Renal pelvis (tissue), 4 donors: Measurements from ENCODE around the gene TCEA2. TPM values are rescaled to one million over a fixed set of nuclear protein-coding genes. Genes with fewer than 3 reads are reported as not detected.

Experiments used
- DNase-seq: peaks from one replicate; pipeline ENCODE4 v3.0.0-alpha.2; 2013
- polyA plus RNA-seq, 3 donors: library from polyadenylated mRNA; unstranded; fragments of 120-200 nt; gene quantifications; one replicate each; pipeline ENCODE4 v1.2.1, GENCODE V29; 2013; ENCODE audit not compliant: insufficient read length in 3 of 3

The TCEA2 gene
- polyA plus RNA-seq, 3 donors, result 88.2 to 97.1 (median 93.6) TPM

DNA sequence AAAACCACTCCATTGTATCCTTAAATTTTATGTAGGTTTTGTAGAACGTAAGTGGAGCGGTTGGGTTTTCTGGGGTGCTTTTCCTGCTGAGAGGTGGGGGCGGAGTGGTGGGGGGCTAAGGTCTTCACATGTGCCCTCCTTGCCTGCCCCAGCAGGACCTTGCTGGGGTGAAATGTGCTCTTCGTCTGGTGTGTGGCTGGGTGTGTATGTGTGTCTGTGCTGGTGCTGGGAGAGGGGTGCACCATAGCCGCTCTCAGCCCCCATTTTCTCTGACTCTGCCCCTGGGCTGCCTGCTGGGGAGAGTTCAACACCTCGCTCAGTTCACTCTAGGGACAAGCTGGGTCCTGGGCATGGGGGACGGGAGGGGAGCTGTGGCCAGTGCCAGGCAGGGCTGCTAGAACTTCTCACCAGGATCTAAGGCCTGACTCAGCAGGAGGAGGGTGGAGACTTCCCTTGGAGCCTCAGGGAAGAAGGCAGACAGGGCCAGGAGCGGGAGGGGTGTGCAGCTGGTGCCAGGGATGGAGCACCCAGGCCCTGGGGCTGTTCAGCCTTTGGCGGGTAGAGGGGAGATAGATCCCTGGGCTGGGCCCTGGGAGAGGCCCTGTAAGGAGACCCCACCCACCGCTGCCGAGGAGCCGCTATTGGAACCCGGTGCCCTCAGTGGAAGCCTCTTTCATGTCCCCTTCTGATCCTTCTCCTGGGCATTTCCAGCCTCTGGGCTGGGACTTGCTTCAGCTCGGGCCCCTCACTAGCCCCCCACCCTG, 18.3 kb upstream of the TCEA2 start:
- DNase-seq, result no peak

DNA sequence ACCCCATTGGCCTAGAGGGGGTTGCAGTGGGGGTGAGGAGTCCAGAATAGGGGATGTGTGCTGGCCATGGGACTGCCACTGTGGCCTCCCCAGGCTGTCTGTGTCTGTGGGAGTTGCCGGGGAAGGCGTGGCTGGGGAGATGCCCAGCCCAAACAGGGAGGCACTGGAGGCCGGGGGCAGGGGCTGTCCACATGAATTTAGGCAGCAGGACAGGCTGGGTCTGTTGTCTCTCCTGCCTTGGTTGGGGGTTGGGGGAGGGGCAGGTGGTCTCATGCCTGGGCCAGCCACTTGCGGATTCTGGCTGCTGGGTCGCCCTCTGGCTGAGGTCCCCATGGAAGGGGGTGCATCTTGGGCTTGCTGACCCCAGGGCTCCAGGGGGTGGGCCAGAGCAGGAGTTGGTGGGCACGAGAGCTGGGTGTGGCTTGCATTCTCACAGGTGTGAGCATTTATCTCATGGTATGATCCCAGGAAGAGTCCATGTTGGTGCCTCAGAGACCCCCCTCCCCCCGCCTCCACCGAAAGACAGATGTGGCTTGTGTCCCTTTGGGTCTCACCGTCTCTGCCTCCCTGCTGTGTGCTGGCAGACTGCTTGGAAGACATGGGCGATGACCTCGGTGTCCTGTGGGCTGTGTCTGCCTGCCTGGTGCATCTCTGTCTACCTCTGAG, 17.5 kb upstream of the TCEA2 start:
- DNase-seq, result no peak

DNA sequence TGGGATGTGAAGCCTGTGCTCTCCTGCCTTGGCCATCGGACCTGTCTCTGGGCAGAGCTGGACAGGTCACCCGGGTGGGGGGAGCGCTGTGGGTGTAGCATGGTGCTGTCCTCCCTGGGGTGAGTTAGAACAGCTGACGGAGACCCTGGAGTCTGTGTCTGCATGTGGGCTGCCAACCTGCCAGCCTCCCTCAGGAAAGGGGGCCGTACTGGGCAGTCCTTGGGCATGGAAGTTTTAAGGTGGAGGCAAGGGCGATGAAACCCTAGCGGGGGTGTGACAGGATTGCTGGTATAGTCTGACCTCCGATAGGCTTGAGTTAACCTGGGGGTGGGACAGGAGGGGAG, 16.0 kb upstream of the TCEA2 start:
- DNase-seq, result no peak

DNA sequence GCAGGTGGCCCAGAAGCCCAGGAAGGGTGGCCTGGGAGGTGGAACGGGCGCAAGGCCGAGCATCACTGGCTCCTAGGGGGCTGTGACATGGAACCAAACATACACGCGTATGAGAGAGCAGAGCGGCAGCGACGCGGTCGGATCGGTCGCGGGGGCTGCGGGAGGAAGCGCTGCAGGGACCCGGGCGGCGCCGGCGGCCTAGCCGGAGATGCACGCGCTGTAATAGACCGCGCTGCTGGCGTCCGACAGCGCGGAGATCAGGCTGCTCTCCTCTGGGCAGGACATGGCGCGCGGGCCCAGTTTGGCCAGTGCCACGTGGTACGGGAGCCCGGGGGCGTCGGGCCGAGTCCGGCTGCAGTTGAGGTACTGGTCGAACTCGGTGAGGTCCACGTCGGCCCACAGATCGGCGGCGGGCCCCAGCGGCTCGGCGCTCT, 15.0 kb upstream of the TCEA2 start:
- DNase-seq, result no peak

DNA sequence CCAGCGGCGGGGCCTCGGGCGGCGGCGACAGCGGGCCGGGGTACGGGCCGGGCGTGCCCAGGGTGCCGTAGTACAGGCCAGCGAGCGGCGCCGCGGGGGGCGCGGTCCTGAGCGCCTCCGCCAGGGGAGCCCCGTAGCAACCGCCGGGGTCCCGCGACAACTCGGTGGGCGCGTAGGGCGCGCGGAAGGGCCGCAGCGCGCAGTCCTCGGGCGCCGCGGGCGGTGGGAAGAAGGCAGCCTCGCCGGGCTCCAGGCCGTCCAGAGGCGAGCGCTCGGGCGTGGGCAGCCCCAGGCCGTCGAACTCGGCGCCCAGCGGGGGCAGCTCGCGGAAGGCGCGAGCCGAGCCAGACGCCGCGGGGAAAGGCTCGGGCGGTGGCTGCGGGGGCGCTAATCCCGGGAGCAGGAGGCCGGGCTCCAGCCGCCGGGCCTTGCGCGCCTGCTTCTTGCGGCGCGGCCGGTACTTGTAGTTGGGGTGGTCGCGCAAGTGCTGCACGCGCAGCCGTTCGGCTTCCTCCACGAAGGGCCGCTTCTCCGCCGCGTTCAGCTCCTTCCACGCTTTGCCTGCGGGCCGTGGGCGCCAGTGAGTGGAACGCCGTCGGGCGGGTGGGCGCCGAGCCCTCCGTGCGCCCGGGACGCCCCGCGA, 14.5 kb upstream of the TCEA2 start:
- no peak for DNase-seq

DNA sequence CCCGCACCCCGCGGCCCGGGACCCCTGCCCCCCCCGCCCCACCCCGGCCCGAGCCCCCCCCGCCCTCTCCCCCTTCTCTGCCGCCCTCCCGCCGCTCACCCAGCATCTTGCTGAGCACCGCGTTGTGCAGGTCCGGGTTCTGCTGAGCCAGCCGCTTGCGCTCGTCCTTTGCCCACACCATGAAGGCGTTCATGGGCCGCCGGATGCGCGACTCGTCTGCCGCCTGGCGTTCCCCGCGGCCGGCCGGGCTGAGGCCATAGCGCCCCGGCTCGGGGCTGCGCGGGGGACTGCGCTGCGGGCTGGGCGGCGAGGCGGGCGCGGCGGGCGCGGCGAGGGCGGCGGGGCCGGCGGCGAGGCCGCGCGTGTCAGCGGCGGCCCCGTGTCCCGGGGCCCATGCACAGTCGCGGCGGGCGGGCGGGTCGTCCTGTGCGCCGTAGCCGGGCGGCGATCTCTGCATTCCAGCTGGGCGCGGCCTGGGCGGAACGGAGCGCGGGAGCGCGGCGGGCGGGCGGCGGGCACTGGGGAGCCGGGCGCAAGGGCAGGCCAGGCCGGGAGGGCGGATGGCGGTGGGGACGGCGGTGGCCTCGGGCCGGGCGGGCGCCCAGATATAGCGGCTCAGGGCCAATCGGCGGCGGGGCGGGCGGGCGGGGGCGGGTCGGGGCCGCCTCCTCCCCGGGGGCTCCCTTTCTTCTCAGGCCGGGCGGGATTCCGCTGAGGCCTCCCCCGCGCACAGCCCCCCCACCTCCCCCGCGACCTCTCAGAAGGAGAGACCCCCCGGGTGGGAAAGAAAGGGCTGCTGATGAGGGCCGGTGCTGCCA, 13.7 kb upstream of the TCEA2 start, which contains the start of gene SOX18:
TSS of gene SOX18 (minus strand) at position 580 of the 818 bp plus-strand sequence. CDS start at position 457, 123 bp downstream.
- DNase-seq, result no peak

DNA sequence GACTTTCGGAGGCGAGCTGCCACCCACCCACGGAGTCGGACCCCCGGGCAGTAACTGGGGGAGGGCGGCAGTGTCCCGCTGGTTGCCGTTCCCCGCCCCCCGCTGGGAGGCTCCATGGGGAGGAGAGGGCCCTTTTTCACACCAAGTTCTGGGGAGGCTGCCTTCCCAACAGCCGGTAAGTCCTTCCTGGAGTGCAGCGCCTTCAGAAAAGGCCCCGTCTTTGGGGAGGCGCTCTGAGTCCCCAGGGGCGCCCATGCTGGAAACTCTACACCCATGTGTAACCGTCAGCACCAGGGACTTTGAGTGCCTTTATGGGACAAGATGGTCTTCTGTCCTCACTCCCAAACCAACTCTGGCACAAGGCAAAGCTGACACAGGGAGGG, 13.1 kb upstream of the TCEA2 start:
- no peak for DNase-seq

DNA sequence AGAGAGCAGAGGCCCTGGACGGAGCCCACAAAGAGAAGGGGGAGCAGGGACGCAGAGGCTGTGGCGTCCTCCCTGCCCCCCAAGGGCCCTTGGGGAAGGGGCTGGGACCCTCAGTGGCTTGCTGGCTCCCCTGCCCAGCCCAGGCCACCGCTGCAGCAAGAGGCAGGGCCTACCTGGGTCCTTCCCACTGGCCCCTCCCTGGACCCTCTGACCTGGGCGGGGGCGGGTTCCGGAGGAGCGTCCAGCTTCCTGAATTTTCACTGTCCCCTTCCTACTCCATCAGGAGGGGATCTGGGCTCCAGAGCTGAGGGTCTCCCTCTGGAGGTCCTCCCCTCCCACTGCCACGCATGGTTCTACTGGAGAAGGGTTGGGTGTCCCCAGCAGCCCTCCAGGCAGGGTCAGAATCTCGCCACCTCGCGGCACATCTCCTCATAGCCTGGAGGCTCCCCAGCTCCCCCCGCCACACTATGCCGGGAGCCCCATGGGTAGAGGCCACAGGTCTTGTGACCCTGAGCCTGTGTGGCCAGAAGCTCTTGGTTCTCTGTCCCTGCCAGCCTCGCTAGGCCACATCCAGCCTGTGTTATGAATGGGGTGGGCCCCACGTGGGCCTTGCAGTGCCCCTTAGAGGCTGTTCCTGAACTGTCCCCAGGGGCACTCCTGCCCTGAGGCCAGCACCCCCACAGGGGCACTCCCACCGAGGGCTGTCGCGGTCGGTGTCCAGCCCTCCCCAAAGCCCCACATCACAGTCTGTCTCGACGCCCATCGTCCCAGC, 12.6 kb upstream of the TCEA2 start:
- DNase-seq, result no peak

DNA sequence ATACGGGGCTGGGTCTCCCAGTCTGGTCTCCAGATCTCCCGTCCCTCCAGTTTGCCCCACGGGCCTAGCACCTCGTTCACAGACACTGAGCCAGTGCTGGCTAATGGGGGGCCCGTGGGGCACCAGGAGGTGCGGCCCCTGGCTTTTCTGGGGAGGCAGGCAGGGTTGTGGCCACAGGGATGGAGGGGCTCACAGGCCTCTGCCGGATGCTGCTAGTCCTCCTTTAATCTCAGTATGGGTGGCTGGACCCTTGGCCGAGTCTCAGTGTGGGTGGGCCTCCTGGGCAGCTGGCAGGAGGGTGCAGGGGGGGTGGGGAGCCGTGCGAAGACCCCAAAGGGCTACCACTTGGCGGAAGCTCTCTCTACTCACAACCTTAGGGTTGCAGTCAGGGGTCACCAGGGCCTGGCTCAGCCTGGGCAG, 12.0 kb upstream of the TCEA2 start:
- no peak for DNase-seq

DNA sequence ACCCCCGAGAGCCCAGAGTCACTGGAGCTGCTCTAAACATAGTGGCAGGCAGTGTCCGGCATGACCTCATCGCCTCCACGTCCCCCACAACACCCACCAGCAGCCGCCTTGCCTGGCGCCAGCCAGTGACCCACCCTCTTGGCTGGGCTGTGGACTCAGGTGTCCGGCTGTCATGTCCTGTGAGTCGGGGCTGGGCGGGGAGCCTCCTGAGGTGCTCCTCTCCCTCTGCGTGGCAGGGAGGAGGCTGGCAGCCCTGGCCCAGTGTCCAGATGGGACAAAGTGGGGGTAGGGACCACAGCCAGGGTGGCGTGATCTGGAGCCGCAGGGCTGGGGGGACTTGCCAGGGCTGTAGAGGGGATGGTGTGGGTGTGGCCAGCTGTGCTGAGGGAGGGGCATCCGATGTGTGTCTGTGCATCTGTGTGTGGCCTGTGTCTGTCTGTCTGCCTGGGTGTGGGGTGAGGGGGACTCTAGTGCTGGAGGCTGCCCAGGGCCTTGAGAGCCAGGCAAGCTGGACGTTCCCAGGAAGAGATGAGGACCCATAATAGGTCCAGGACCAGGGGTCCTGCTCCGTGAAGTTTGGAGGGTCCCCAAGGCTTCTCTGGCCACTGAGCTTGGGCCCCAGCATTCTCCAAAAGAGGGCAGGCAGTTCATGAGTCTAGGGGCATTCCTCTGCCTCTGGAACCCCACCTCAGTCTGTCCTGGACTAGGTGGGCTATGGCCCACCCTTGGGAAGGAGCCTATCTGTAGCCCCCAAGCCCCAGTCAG, 11.3 kb upstream of the TCEA2 start:
- no peak for DNase-seq

DNA sequence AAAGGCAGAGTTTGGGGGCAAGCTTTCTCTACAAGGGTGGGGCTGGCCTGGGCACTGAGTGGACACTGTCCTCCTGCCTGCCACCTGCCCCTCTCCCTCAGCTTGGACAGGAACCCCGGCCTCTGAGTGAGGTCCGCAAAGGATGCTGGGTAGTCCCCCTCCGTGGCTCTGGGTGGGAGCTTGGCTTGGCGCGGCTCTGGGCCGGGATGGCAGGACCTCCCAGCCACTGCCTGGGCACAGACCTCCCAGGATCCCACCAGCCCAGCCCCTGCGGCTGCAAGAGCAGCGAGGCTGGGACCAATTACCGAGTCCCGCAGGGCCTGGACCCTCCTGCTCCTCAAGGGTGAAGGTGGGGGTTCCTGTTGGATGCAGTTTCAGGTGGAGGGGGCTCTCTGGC, 10.7 kb upstream of the TCEA2 start:
- DNase-seq, result no peak

DNA sequence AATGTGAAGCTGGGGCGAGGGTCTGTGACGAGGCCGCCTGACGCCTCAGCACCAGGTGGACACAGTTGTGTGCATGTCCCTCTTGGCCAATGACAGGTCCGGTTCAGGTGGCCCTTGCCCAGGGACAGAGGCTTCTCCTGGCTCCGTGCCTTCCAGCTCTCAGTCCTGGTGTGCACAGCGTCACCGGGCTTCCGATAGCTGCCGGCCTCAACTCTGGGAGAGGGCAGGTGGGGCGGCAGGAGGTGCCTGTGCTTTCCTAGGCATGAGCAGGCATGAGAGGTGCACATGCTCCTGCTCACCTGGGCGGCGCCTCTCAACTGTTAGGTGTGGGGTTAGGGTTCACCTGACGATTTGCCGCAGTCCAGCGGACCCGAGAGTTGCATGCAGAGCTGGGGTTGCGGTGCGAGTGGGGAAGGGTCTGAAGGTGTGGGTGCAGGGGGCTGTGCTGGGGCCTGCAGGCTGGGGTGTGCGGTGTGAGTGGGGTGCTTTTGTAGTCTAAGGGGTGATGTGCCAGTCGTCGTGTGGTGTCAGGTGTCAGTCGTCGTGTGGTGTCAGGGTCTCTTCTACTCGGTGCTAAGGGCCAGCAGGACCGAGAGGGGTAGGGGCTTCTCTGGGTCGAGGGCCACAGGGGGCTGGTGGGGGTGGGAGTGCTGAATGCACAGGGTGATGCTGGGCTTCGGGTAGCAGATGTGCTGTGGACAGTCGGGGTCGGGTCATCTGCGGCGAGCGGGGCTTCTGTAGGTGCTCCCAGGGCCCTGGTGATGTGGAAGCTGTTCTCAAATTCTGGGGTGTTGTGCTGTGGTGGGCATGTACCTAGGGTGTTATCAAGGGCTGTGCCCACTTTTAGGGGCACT, 9.8 kb upstream of the TCEA2 start:
- DNase-seq, result no peak

DNA sequence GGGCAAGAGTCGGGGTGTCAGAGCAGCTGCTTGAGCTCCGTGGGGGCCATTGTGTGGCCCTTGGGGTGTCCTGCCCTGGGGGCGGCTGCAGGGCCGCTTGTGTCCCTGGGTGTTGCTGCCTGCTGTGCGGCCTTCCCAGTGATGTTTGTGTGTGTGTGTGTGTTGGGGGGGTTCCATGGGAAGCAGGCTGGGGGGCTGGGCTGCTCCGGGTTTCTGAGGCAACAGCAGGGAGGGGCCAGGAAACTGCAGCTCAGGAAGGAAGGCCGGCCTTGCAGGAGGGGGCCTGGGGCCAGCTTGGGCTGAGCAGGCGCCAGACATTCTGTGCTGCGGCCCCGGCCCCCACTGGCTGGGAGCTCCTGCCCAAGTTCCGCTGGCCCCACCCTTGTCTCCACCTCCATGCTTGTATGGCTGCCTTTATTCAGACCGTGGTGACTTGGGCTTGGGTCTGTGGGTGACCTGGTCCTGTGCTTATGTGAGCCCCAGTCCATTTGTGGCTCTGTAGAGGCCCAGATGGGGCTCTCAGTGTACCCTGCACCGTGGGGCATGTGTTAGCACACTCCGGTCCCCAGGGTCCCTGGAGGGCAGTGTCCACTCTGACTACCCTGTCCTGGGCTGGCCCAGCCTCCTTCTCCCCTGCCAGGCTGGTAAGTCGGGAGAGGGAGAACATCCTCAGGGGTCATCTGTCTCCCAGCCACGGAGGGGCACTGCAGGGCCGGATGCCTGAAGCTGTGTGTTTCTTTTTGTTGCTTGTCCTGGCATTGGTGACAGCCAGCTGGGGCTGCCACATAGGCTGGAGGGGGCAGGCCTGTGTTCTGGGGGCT, 8.9 kb upstream of the TCEA2 start:
- DNase-seq, result no peak

DNA sequence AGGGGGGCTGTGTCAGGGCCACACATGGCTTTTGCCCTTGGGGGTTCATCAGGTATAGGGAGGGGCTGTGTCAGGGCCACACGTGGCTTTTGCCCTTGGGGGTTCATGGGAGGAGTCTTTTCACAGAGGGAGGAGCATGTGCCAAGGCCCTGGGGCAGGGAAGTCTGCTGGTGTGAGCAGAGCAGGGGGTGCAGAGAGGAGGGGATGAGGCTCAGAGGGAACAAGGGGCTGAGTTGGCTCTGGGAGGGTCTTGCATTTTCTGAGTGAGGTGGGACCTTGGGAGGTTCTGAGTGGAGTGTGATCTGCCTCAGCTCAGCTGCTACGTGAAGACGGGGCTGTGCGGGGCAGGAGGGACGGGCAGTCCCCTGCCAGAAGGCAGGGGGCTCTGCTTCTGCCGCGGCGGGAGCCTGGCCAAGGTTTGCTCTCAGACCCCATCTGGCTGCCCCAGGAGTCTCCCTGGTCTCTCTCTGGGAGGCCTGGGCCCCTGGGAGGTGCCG, 7.6 kb upstream of the TCEA2 start:
- DNase-seq, result no peak

DNA sequence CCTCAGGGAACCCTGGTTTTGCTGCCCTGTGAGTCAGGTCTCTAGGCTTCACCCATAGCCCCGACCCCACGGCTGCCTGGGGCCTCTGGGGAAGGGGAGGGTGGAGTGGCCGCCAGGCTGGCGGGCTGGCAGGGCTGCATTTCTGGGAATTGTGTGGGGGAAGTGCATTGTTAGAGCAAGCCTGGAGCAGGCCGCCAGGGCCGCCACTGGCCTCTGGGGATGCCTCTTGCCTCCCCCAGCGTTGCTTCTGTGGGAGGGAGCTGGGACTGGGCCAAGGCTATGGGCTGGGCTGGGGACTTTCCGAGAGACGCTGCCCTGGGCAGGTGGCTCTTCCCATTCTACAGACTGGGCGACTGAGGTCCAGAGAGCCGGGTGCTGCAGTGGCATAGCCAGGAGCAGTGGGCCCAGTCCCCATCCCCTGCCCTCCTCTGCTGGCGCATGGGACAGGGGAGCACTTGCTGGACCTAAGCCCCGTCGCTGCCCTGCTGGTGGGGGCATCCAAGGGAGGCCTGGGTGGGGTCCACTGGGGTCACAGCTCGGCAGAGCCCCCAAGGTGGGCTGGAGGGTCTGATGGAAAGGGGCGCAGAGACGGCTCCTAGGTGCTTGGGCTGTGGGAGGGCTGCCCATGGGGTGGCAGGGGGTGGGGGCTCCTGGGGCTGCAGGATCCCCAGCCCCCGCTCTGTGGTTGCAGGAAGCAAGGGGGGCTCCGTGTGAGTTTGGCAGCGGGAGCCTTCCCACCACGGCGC, 6.9 kb upstream of the TCEA2 start:
- no peak for DNase-seq

DNA sequence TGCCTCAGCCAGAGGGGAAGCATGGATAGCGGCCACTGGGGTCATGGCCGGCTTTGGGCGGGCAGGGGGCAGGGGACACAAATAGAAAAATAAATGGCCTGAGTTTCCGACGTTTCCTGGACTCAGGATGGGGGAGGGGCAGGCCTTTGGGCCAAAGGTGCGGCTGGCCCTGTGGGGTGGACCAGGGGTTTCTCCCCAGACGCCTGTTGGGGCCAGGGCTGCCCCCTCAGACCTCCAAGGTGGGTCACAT, 6.4 kb upstream of the TCEA2 start:
- no peak for DNase-seq

DNA sequence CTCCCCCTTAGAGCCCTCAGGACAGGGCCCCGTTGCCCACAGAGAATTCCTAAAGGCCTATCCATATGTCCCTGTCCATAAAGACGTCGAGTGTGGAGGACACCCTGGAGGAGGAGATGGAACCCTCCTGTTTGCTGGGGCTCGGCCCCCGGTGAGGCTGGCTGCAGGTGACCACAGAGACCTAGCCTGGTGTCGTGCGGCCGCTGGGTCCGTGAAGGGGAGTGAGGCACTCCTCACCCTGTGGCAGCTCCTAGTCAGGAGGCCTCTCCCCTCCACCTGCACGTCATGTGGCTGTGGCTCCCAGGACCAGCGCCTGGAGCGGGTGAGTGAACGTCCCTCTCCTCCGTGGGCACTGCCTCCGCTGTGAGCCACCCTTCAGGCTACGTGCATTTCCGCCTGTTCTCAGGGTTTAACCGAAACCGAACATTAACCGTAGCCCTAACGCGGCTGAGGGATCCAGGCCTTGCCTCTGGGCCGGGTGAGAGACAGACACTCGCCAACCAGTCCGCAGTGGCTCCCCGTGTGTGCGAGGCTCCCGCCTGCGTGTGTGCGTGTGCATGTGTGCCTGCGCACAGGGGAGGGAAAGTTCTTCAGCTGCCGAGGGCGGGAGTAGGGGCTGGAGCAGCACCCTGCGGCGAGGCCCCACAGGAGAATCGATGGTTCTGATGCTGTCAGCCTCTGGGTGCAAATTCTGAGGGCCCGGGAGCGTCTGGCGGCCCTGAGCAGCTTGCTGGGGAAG, 5.9 kb upstream of the TCEA2 start:
- no peak for DNase-seq
